HG03039 (cell line): ENCODE results near the gene SUCLG2.

Source experiments
- ATAC-seq: cut with Tn5 transposase; IDR thresholded peaks from one replicate; pipeline ENCODE4 v1.9.1; 2021; ENCODE audit warnings: mild to moderate bottlenecking, moderate library complexity; ENCODE audit not compliant: unreplicated experiment

Gene SUCLG2

GRCh38 chr3:67518236-67518635, 136.2 kb downstream of the SUCLG2 start:
- ATAC-seq: no peak

DNA sequence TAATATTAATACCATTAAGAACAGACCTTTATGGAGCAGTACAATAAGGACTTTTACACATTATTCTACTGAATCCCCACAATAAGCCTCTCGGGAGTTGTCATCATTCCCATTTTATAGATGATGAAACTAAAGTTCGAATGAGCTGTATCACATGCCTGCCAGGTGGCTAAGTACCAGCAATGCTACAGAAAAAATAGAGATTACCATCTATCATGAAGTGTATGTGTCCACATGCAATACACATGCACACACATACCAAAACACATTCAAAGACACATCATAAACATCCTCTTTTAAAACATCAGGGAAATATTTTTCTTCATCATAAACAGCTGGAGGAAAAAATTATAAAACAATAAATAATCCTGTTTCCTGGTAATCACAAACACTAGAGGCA, 136.6 kb downstream of the SUCLG2 start:
- ATAC-seq: no peak

GRCh38 chr3:67516496-67516895, 137.9 kb downstream of the SUCLG2 start:
- ATAC-seq: no peak

- no peak for ATAC-seq
Measured at GRCh38 chr3:67515778-67516177, 138.6 kb downstream of the SUCLG2 start.

- ATAC-seq: no peak
Measured at GRCh38 chr3:67509471-67510075, 144.8 kb downstream of the SUCLG2 start.

GRCh38 chr3:67507584-67507983, 146.8 kb downstream of the SUCLG2 start:
- no peak for ATAC-seq

DNA sequence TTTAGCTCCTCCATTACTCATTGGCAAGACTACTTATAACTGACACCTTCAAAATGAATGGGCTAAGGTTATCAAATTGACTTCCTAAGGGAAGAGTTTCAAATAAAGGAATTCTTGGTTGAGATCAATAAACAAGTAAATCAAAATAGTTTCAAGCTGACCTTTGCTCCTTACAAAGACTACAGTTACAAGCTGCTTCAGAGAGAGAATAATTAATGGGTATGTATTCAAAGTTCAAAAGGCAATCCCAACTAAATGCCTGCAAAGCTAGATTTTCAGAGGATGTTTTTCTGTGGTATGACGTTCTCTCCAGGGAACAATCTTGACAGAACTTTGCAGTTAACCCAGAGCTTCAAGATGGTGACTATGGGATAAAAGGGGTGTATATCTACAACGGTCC, 153.7 kb downstream of the SUCLG2 start:
- ATAC-seq: no peak

- ATAC-seq: no peak
Measured at GRCh38 chr3:67497746-67498145, 156.7 kb downstream of the SUCLG2 start.

DNA sequence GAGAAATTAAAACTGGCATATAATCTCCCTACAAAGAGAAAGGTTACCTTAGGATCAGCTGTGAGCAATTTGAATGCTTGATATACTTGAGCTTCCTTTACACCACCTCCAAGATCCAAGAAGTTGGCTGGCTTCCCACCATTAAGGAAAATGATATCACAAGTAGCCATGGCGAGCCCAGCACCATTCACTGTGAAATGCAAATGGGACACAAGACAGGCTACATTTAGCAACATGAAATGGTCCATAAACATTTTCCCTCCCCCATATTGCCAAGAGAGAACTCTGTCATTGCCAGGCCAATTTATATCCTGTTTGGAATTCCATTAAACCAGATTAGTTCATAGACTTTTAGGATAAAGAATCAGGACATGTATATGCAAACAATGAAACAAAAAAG, 158.7 kb downstream of the SUCLG2 start:
- ATAC-seq: no peak

GRCh38 chr3:67493808-67494207, 160.6 kb downstream of the SUCLG2 start:
- ATAC-seq: no peak

- ATAC-seq: no peak
Measured at GRCh38 chr3:67490658-67491057, 163.8 kb downstream of the SUCLG2 start.

DNA sequence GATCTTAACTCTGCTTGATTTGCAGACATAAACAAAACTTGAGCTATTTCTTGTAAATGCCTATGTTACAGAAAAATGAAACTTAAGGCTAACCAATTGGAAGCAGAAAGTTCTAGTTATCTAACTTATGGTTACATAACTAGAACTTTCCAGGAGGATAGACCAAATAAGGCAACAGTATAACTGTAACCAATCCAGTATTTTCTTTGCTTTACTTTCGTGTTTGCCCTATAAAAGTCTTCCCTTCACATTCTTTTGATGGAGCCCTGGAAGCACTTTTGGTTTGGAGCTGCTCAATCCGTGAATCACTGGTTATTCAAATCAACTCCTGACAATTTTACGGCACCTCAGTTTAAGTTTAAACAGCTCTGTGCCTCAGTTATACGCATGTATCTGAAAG, 164.6 kb downstream of the SUCLG2 start:
- ATAC-seq: no peak

- ATAC-seq: no peak
Measured at GRCh38 chr3:67487564-67488114, 166.8 kb downstream of the SUCLG2 start.

GRCh38 chr3:67486883-67487282, 167.5 kb downstream of the SUCLG2 start:
- no peak for ATAC-seq

DNA sequence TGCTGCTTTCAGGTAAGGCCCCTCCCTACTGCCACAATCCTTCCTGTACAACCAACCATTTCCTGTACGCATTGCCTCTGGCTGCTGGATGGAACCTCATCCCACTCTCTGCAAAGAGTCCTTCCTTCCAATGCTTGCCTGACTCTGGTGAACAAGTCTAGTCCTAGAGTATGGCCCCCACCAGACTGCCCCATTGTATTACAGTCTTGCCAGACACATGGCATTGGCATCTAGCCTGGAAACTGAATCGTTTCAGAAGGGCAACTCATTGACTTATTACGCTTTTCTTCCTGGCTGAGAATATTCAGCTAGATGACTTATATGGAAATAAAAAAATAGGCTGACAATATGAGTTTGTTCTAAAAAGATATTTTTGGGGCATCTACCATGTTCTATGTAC, 170.3 kb downstream of the SUCLG2 start:
- ATAC-seq: no peak

DNA sequence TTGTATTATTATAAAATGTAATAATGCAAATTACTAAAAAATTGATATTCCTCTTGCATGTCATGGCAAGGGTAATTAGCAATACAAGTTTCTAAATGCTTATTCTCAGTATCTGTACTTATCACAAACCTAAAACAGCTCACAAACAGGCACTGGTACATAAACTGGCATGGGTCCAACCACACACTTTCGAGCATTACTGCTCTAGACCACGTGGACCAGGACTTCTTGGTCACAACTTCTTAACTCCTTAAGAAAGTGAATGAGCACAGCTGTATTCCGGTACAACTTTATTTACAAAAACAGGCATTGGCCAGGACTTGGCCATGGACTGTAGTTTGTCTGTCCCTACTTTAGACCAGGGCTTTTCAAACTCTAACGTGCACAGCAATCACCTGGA, 173.3 kb downstream of the SUCLG2 start:
- ATAC-seq: no peak

DNA sequence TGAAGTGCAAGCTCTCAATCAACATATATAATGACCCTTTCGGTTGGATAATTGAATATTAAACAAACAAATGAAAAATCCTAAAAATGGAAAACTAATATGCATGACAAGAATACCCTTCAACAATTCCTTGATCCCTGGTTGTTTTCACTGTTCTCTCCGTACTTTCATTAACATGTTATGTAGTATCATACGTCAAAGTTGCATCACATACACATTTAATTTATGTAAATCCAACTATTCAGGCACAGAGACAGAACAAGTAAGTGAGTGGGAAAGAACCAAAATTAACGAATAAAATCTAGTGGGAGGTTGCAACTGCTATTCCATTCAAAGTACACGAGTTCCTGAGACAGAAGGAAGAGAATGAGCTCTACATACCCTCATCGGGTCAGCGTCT, 176.0 kb downstream of the SUCLG2 start:
- ATAC-seq: no peak

DNA sequence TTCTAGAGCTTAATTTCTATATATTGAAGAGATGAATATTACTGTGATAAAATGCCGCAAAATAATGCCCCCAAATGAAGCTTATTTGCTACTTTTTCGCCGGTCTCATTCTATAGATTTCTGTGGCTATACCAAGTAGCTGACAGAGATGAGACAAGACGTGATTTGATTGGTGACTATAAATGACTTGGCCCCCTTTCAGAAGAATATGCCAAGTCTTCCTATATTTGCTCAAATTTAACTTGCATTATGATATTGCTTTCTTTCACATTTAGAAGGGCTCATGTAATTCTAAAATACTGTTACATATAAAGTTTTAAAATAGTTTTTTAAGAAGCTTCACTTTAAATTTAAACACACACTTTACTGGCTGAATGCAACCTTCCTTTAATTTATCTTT, 180.1 kb downstream of the SUCLG2 start:
- ATAC-seq: no peak

GRCh38 chr3:67472674-67473201, 181.7 kb downstream of the SUCLG2 start:
- no peak for ATAC-seq

DNA sequence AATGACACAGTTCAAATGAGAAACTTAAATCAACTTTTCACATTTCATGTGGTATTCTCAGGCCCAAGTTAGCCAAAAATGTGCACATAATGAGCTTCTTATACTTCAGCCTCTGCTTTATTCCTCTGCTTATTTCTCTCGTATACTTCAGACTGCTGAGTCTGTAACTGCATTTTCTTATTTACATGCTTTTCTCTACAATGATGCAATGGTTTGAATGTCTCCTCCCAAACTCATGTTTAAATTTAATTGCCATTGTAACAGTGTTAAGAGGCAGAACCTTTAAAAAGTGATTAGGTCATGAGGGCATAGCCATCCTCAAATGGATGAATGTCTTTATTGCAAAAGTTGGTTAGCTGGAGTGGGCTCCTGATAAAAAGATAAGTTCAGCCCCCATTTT, 184.2 kb downstream of the SUCLG2 start:
- ATAC-seq: no peak

DNA sequence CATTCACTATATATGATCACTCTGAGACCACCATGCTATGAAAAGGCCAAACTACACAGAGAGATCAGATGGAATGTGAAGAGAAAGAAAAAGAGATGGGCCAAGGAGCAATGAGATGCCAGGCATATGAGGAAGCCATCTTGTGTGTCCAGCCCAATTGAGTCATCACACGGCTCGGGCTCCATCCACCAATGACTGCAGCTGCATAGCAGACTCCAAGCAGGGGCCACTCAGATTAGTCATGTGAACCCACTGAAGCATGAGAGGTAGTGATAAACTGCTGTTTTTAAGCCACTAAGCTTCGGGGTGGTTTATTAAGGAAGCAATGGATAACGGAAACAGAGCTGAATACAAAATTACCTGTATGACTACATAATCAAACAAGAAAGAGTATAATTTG, 185.9 kb downstream of the SUCLG2 start:
- ATAC-seq: no peak

GRCh38 chr3:67463656-67464055, 190.8 kb downstream of the SUCLG2 start:
- no peak for ATAC-seq

GRCh38 chr3:67462187-67462586, 192.2 kb downstream of the SUCLG2 start:
- ATAC-seq: no peak
